Liver (tissue), 9 donors: ENCODE results near the gene RAD51B. TPM values are rescaled to one million over a fixed set of nuclear protein-coding genes. Genes with fewer than 3 reads are reported as not detected.

Experiments
- DNase-seq: peaks from one replicate; pipeline ENCODE4 v3.0.0-alpha.2; 2017; ENCODE audit warnings: low spot score
- H3K27ac ChIP-seq, 2 donors: one replicate each; pipeline ENCODE4 v1.7.0; 2013; ENCODE audit warnings: inconsistent platforms in 2 of 2, low read length in 2 of 2, control low read depth in 1 of 2, low read depth in 1 of 2, mild to moderate bottlenecking in 1 of 2
- H3K27me3 ChIP-seq, 4 donors: one replicate each; pipeline versions ENCODE4 v1.6.1 to v1.7.0; 2013; ENCODE audit warnings: low read length in 3 of 4, inconsistent platforms in 1 of 4, mild to moderate bottlenecking in 1 of 4, moderate library complexity in 1 of 4; ENCODE audit not compliant: control insufficient read depth in 4 of 4, insufficient read depth in 4 of 4
- H3K36me3 ChIP-seq, 4 donors: one replicate each; pipeline versions ENCODE4 v1.6.1 to v1.7.0; 2013; ENCODE audit warnings: low read length in 3 of 4, mild to moderate bottlenecking in 3 of 4, low read depth in 1 of 4, moderate library complexity in 1 of 4; ENCODE audit not compliant: control insufficient read depth in 4 of 4, insufficient read depth in 3 of 4
- H3K4me1 ChIP-seq, 4 donors: one replicate each; pipeline versions ENCODE4 v1.6.1 to v1.7.0; 2013; ENCODE audit warnings: low read length in 3 of 4, mild to moderate bottlenecking in 3 of 4, moderate library complexity in 1 of 4; ENCODE audit not compliant: control insufficient read depth in 4 of 4, insufficient read depth in 4 of 4
- H3K4me3 ChIP-seq, 3 donors: one replicate each; pipeline versions ENCODE4 v1.6.1 to v1.7.0; 2013; ENCODE audit warnings: low read length in 3 of 3, control low read depth in 1 of 3, low read depth in 1 of 3, mild to moderate bottlenecking in 1 of 3
- H3K9ac ChIP-seq, 2 donors: one replicate each; pipeline ENCODE4 v1.7.0; 2013; ENCODE audit warnings: low read length in 2 of 2, mild to moderate bottlenecking in 2 of 2, moderate library complexity in 2 of 2, control low read depth in 1 of 2, low read depth in 1 of 2
- H3K9me3 ChIP-seq, 4 donors: one replicate each; pipeline versions ENCODE4 v1.6.1 to v1.7.0; 2013; ENCODE audit warnings: low read length in 3 of 4; ENCODE audit not compliant: control insufficient read depth in 4 of 4
- EGR1 ChIP-seq, 2 donors: IDR thresholded peaks; 2 replicates each; pipeline ENCODE4 v1.6.1; 2016 to 2018; ENCODE audit warnings: antibody characterized with exemption in 2 of 2, low read depth in 2 of 2
- FOXA1 ChIP-seq: IDR thresholded peaks from 2 replicates; pipeline ENCODE4 v1.6.1; 2016; ENCODE audit warnings: antibody characterized with exemption
- FOXA2 ChIP-seq: IDR thresholded peaks from 2 replicates; pipeline ENCODE4 v1.6.1; 2016; ENCODE audit warnings: antibody characterized with exemption
- GABPA ChIP-seq, 2 donors: IDR thresholded peaks in 1 of 2; conservative IDR thresholded peaks in 1 of 2; 2 replicates each; pipeline ENCODE4 v1.6.1; 2016; ENCODE audit warnings: antibody characterized with exemption in 2 of 2, mild to moderate bottlenecking in 1 of 2, moderate library complexity in 1 of 2
- HNF4G ChIP-seq: IDR thresholded peaks from 2 replicates; pipeline ENCODE4 v1.6.1; 2016; ENCODE audit warnings: antibody characterized with exemption
- JUND ChIP-seq, 2 donors: IDR thresholded peaks; 2 replicates each; pipeline ENCODE4 v1.6.1; 2016; ENCODE audit warnings: antibody characterized with exemption in 2 of 2
- NR2F2 ChIP-seq: IDR thresholded peaks from 2 replicates; pipeline ENCODE4 v1.6.1; 2016; ENCODE audit warnings: antibody characterized with exemption
- RAD21 ChIP-seq, 2 donors: IDR thresholded peaks; 2 replicates each; pipeline ENCODE4 v1.6.1; 2016; ENCODE audit warnings: antibody characterized with exemption in 2 of 2, mild to moderate bottlenecking in 2 of 2
- RXRA ChIP-seq, 2 donors: IDR thresholded peaks; 2 replicates each; pipeline ENCODE4 v1.6.1; 2017 to 2018; ENCODE audit warnings: antibody characterized with exemption in 2 of 2, mild to moderate bottlenecking in 1 of 2
- SP1 ChIP-seq: IDR thresholded peaks from 2 replicates; pipeline ENCODE4 v1.6.1; 2018; ENCODE audit warnings: antibody characterized with exemption, mild to moderate bottlenecking
- TAF1 ChIP-seq: conservative IDR thresholded peaks from 2 replicates; pipeline ENCODE4 v1.6.1; 2016; ENCODE audit warnings: antibody characterized with exemption, mild to moderate bottlenecking
- YY1 ChIP-seq: IDR thresholded peaks from 2 replicates; pipeline ENCODE4 v1.6.1; 2016; ENCODE audit warnings: antibody characterized with exemption, mild to moderate bottlenecking
- WGBS: extraction: QIAGEN DNeasy Blood & Tissue Kit; methylation state at CpG from one replicate; pipeline ENCODE4 v1.1.7; 2013; 5-methylcytosine and 5-hydroxymethylcytosine counted together
- polyA plus RNA-seq, 2 donors: library from polyadenylated mRNA; stranded (reverse) in 1 of 2; unstranded in 1 of 2; fragments of 200-250 nt in 1 of 2; fragments of >200 nt in 1 of 2; fragmentation: Nextera tagmentation in 1 of 2; extraction: Ambion mirVana in 1 of 2; gene quantifications; one replicate each; pipeline versions ENCODE4 v1.2.1 to v1.2.3, GENCODE V29; 2013 to 2015
- total RNA-seq, 2 donors: library from RNA; depleted of rRNA; stranded (reverse); fragments of >200 nt; gene quantifications; one replicate each; pipeline ENCODE4 v1.2.3, GENCODE V29; 2014
- TF ChIP-seq, protein P1 (sequence below): IDR thresholded peaks from 2 replicates; pipeline ENCODE4 v1.6.1; 2016; ENCODE audit warnings: antibody characterized with exemption
- TF ChIP-seq, protein P2 (sequence below): IDR thresholded peaks from 2 replicates; pipeline ENCODE4 v1.6.1; 2016; ENCODE audit warnings: antibody characterized with exemption
- TF ChIP-seq, protein P3 (sequence below): IDR thresholded peaks from 2 replicates; pipeline ENCODE4 v1.6.1; 2016; ENCODE audit warnings: antibody characterized with exemption, mild to moderate bottlenecking
- TF ChIP-seq, protein P4 (sequence below): fragments of 150-350 bp; IDR thresholded peaks from 2 replicates; pipeline ENCODE4 v1.5.1; 2017; ENCODE audit warnings: improper control_type of control experiment, low read depth, low read length; ENCODE audit not compliant: missing input control
- TF ChIP-seq, protein P5 (sequence below): IDR thresholded peaks from 2 replicates; pipeline ENCODE4 v1.6.1; 2016; ENCODE audit warnings: antibody characterized with exemption
- donor health status: healthy.
- donor health status: healthy.
- donor health status: healthy.
- donor health status: healthy.
- donor health status: healthy.

RAD51B gene
- total and polyA plus RNA-seq, 4 donors = 0.81 to 12.9 (median 2.4) TPM

DNA sequence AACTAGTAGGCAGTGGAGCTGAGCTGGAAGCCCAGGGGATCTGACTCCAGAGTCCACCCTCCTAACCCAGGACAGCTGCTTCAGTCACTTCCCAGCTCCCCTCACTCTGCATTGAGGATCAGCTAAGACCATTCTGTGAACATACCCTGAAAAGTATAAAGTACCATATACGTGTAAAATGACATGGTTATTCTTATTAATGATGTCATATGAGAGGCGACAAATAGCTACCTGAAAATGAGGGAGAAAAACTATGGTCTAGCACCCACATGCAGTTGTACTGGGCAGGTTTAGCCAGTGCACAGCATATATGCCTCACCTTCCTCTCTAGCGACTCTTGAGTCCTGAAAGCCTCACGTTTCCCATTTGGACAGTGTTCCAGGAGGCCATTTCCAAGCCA is 461.9 kb downstream of the RAD51B start:
- Histone ChIP-seq H3K4me1 (peaks cover 0 to 15% (median 9%) of the 10 kb centered on the region in 4 donors), H3K9ac (no peak overlapping the region), H3K27me3 (no peaks in the 10 kb centered on the region), H3K4me3 (no peak overlapping the region), H3K9me3 (no peaks in the 10 kb centered on the region), H3K27ac (no peak overlapping the region), H3K36me3 (no peaks in the 10 kb centered on the region)
- DNase-seq = no peak
- WGBS = 97% methylated on average over 4 of the region's 4 CpGs
- TF ChIP-seq HNF4G (no peak), TAF1 (no peak), FOXA2 (no peak), GABPA (IDR thresholded peaks at IDR 0.05 in 1 of 2, conservative IDR thresholded peaks at IDR 0.05 in 1 of 2) (no peak), NR2F2 (no peak), FOXA1 (no peak), EGR1 (IDR thresholded peaks at IDR 0.05; ENCODE audit: low read depth in 2 of 2) (no peak), RXRA (IDR thresholded peaks at IDR 0.05) (no peak), YY1 (no peak), RAD21 (IDR thresholded peaks at IDR 0.05) (no peak), JUND (IDR thresholded peaks at IDR 0.05) (no peak), SP1 (no peak)
- TF ChIP-seq, protein P1, sequence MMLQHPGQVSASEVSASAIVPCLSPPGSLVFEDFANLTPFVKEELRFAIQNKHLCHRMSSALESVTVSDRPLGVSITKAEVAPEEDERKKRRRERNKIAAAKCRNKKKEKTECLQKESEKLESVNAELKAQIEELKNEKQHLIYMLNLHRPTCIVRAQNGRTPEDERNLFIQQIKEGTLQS = no peak
- TF ChIP-seq, protein P2, sequence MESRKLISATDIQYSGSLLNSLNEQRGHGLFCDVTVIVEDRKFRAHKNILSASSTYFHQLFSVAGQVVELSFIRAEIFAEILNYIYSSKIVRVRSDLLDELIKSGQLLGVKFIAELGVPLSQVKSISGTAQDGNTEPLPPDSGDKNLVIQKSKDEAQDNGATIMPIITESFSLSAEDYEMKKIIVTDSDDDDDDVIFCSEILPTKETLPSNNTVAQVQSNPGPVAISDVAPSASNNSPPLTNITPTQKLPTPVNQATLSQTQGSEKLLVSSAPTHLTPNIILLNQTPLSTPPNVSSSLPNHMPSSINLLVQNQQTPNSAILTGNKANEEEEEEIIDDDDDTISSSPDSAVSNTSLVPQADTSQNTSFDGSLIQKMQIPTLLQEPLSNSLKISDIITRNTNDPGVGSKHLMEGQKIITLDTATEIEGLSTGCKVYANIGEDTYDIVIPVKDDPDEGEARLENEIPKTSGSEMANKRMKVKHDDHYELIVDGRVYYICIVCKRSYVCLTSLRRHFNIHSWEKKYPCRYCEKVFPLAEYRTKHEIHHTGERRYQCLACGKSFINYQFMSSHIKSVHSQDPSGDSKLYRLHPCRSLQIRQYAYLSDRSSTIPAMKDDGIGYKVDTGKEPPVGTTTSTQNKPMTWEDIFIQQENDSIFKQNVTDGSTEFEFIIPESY = no peak
- TF ChIP-seq, protein P3, sequence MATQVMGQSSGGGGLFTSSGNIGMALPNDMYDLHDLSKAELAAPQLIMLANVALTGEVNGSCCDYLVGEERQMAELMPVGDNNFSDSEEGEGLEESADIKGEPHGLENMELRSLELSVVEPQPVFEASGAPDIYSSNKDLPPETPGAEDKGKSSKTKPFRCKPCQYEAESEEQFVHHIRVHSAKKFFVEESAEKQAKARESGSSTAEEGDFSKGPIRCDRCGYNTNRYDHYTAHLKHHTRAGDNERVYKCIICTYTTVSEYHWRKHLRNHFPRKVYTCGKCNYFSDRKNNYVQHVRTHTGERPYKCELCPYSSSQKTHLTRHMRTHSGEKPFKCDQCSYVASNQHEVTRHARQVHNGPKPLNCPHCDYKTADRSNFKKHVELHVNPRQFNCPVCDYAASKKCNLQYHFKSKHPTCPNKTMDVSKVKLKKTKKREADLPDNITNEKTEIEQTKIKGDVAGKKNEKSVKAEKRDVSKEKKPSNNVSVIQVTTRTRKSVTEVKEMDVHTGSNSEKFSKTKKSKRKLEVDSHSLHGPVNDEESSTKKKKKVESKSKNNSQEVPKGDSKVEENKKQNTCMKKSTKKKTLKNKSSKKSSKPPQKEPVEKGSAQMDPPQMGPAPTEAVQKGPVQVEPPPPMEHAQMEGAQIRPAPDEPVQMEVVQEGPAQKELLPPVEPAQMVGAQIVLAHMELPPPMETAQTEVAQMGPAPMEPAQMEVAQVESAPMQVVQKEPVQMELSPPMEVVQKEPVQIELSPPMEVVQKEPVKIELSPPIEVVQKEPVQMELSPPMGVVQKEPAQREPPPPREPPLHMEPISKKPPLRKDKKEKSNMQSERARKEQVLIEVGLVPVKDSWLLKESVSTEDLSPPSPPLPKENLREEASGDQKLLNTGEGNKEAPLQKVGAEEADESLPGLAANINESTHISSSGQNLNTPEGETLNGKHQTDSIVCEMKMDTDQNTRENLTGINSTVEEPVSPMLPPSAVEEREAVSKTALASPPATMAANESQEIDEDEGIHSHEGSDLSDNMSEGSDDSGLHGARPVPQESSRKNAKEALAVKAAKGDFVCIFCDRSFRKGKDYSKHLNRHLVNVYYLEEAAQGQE = no peak
- TF ChIP-seq, protein P4, sequence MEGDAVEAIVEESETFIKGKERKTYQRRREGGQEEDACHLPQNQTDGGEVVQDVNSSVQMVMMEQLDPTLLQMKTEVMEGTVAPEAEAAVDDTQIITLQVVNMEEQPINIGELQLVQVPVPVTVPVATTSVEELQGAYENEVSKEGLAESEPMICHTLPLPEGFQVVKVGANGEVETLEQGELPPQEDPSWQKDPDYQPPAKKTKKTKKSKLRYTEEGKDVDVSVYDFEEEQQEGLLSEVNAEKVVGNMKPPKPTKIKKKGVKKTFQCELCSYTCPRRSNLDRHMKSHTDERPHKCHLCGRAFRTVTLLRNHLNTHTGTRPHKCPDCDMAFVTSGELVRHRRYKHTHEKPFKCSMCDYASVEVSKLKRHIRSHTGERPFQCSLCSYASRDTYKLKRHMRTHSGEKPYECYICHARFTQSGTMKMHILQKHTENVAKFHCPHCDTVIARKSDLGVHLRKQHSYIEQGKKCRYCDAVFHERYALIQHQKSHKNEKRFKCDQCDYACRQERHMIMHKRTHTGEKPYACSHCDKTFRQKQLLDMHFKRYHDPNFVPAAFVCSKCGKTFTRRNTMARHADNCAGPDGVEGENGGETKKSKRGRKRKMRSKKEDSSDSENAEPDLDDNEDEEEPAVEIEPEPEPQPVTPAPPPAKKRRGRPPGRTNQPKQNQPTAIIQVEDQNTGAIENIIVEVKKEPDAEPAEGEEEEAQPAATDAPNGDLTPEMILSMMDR = no peak
- TF ChIP-seq, protein P5, sequence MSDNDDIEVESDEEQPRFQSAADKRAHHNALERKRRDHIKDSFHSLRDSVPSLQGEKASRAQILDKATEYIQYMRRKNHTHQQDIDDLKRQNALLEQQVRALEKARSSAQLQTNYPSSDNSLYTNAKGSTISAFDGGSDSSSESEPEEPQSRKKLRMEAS = no peak
